H9 (cell line): ENCODE results near the gene ZNF784. TPM values are rescaled to one million over a fixed set of nuclear protein-coding genes. Genes with fewer than 3 reads are reported as not detected.
A peak's percentile ranks its signal among the peaks of the same experiment; 100 is the strongest.

ENCODE experiments used
- DNase-seq: peaks from one replicate; pipeline ENCODE4 v3.0.0-alpha.2; 2017
- H2AFZ ChIP-seq: one replicate; pipeline ENCODE4 v1.6.1; 2013; ENCODE audit warnings: mild to moderate bottlenecking, low read length, control low read depth, moderate library complexity
- H2AK5ac ChIP-seq: 2 replicates; pipeline ENCODE4 v1.6.1; 2013; ENCODE audit warnings: low read length, control low read depth, mixed read lengths; ENCODE audit not compliant: insufficient read length
- H2BK120ac ChIP-seq: one replicate; pipeline ENCODE4 v1.6.1; 2013; ENCODE audit warnings: low read depth, mild to moderate bottlenecking, low read length, control low read depth, inconsistent platforms; ENCODE audit not compliant: poor library complexity, severe bottlenecking
- H2BK12ac ChIP-seq: 2 replicates; pipeline ENCODE4 v1.6.1; 2013; ENCODE audit warnings: low read length, control low read depth, mixed read lengths, low read depth; ENCODE audit not compliant: insufficient read length
- H2BK15ac ChIP-seq: 2 replicates; pipeline ENCODE4 v1.6.1; 2013; ENCODE audit warnings: low read depth, low read length, control low read depth
- H2BK20ac ChIP-seq: one replicate; pipeline ENCODE4 v1.6.1; 2013; ENCODE audit warnings: low read depth, mild to moderate bottlenecking, low read length, control low read depth, inconsistent platforms; ENCODE audit not compliant: poor library complexity, severe bottlenecking
- H2BK5ac ChIP-seq: 2 replicates; pipeline ENCODE4 v1.6.1; 2013; ENCODE audit warnings: low read length, control low read depth, mixed read lengths; ENCODE audit not compliant: insufficient read length
- H3K14ac ChIP-seq: 2 replicates; pipeline ENCODE4 v1.6.1; 2013; ENCODE audit warnings: low read length, control low read depth; ENCODE audit not compliant: insufficient read depth
- H3K18ac ChIP-seq: 2 replicates; pipeline ENCODE4 v1.6.1; 2013; ENCODE audit warnings: low read depth, mild to moderate bottlenecking, mixed read lengths, low read length, control low read depth; ENCODE audit not compliant: insufficient read length
- H3K23ac ChIP-seq: 2 replicates; pipeline ENCODE4 v1.6.1; 2013; ENCODE audit warnings: low read length, control low read depth, mixed read lengths, low read depth; ENCODE audit not compliant: insufficient read length
- H3K23me2 ChIP-seq: 2 replicates; pipeline ENCODE4 v1.6.1; 2013; ENCODE audit warnings: low read depth, mild to moderate bottlenecking, mixed read lengths, low read length, control low read depth; ENCODE audit not compliant: insufficient read length, poor library complexity, severe bottlenecking
- H3K27ac ChIP-seq: 2 replicates; pipeline ENCODE4 v1.5.1; 2013; ENCODE audit warnings: low read length, control low read depth, mixed read lengths, low read depth; ENCODE audit not compliant: insufficient read length
- H3K27me3 ChIP-seq: 2 replicates; pipeline ENCODE4 v1.6.1; 2013; ENCODE audit warnings: low read length, control low read depth, inconsistent platforms; ENCODE audit not compliant: insufficient read depth
- H3K4ac ChIP-seq: 2 replicates; pipeline ENCODE4 v1.6.1; 2013; ENCODE audit warnings: low read depth, mild to moderate bottlenecking, control low read depth, inconsistent platforms, low read length, moderate library complexity
- H3K4me1 ChIP-seq: 2 replicates; pipeline ENCODE4 v1.6.1; 2013; ENCODE audit warnings: low read length, control low read depth, inconsistent platforms; ENCODE audit not compliant: insufficient read depth
- H3K4me2 ChIP-seq: 2 replicates; pipeline ENCODE4 v1.6.1; 2013; ENCODE audit warnings: low read length, control low read depth, mixed read lengths; ENCODE audit not compliant: insufficient read length, insufficient read depth
- H3K56ac ChIP-seq: 2 replicates; pipeline ENCODE4 v1.6.1; 2013; ENCODE audit warnings: low read depth, mild to moderate bottlenecking, mixed read lengths, low read length, control low read depth; ENCODE audit not compliant: insufficient read length
- H3K79me1 ChIP-seq: 2 replicates; pipeline ENCODE4 v1.6.1; 2013; ENCODE audit warnings: low read depth, mild to moderate bottlenecking, moderate library complexity, low read length, control low read depth, inconsistent platforms; ENCODE audit not compliant: insufficient read depth, poor library complexity, severe bottlenecking
- H3K79me2 ChIP-seq: 2 replicates; pipeline ENCODE4 v1.6.1; 2013; ENCODE audit warnings: low read length, control low read depth, inconsistent platforms; ENCODE audit not compliant: insufficient read depth
- H3K9ac ChIP-seq: 2 replicates; pipeline ENCODE4 v1.6.1; 2013; ENCODE audit warnings: low read length, control low read depth, mixed read lengths; ENCODE audit not compliant: insufficient read length; ENCODE audit errors: extremely low read depth
- H3K9me3 ChIP-seq: one replicate; pipeline ENCODE4 v1.6.1; 2013; ENCODE audit warnings: low read depth, low read length, inconsistent platforms; ENCODE audit not compliant: control insufficient read depth
- H3T11ph ChIP-seq: one replicate; pipeline ENCODE4 v1.6.1; 2013; ENCODE audit warnings: mild to moderate bottlenecking, low read length, control low read depth, inconsistent platforms
- H4K20me1 ChIP-seq: one replicate; pipeline ENCODE4 v1.6.1; 2013; ENCODE audit not compliant: control insufficient read depth, insufficient read length, insufficient read depth
- H4K5ac ChIP-seq: 2 replicates; pipeline ENCODE4 v1.6.1; 2013; ENCODE audit warnings: low read depth, mild to moderate bottlenecking, mixed read lengths, low read length, control low read depth; ENCODE audit not compliant: insufficient read length
- H4K8ac ChIP-seq: replicated peaks from 2 replicates; pipeline ENCODE4 v1.6.1; 2013; ENCODE audit warnings: low read length, control low read depth, mixed read lengths, low read depth; ENCODE audit not compliant: insufficient read length
- H4K91ac ChIP-seq: 2 replicates; pipeline ENCODE4 v1.6.1; 2013; ENCODE audit warnings: low read depth, mild to moderate bottlenecking, moderate library complexity, mixed read lengths, low read length, control low read depth; ENCODE audit not compliant: insufficient read length
- H3K27ac Mint-ChIP-seq, 3 experiments: 2 replicates in 2 of 3; 3 replicates in 1 of 3; pipeline ENCODE4 v1.8.0; 2020 to 2021; ENCODE audit warnings: mixed read lengths in 3 of 3, mild to moderate bottlenecking in 1 of 3, moderate library complexity in 1 of 3
- H3K27me3 Mint-ChIP-seq: 2 replicates; pipeline ENCODE4 v1.8.0; 2021; ENCODE audit warnings: low read depth, mild to moderate bottlenecking, moderate library complexity, mixed read lengths
- H3K36me3 Mint-ChIP-seq, 3 experiments: 2 replicates in 2 of 3; 3 replicates in 1 of 3; pipeline ENCODE4 v1.8.0; 2020 to 2021; ENCODE audit warnings: low read depth in 3 of 3, mixed read lengths in 3 of 3; ENCODE audit not compliant: insufficient read depth in 1 of 3
- H3K4me1 Mint-ChIP-seq, 2 experiments: 2 replicates each; pipeline ENCODE4 v1.8.0; 2020; ENCODE audit warnings: mixed read lengths in 2 of 2
- H3K4me3 Mint-ChIP-seq, 2 experiments: 2 replicates in 1 of 2; 3 replicates in 1 of 2; pipeline ENCODE4 v1.8.0; 2020 to 2021; ENCODE audit warnings: mild to moderate bottlenecking in 2 of 2, mixed read lengths in 2 of 2, moderate library complexity in 1 of 2
- H3K9me3 Mint-ChIP-seq, 2 experiments: 2 replicates in 1 of 2; 3 replicates in 1 of 2; pipeline ENCODE4 v1.8.0; 2020; ENCODE audit warnings: mild to moderate bottlenecking in 2 of 2, mixed read lengths in 2 of 2, moderate library complexity in 1 of 2
- WGBS: extraction: QIAGEN DNeasy Blood & Tissue Kit; methylation state at CpG from one replicate; pipeline ENCODE4 v1.1.7; 2013; ENCODE audit warnings: missing lambda C conversion rate, low lambda C conversion rate, mixed read lengths; ENCODE audit not compliant: insufficient read length; ENCODE audit errors: extremely low coverage; 5-methylcytosine and 5-hydroxymethylcytosine counted together
- total RNA-seq: library from RNA; stranded (reverse); gene quantifications from 2 replicates; pipeline ENCODE4 v1.2.1, GENCODE V29; 2021
- TF ChIP-seq, protein P1 (sequence below): fragments of 200-600 bp; sonication (generic); conservative IDR thresholded peaks from 3 replicates; pipeline ENCODE4 v1.8.0; 2021; ENCODE audit warnings: antibody characterized with exemption, mild to moderate bottlenecking

The ZNF784 gene
- total RNA-seq, 1 experiment from 2014 or later, result 10.7 TPM

DNA sequence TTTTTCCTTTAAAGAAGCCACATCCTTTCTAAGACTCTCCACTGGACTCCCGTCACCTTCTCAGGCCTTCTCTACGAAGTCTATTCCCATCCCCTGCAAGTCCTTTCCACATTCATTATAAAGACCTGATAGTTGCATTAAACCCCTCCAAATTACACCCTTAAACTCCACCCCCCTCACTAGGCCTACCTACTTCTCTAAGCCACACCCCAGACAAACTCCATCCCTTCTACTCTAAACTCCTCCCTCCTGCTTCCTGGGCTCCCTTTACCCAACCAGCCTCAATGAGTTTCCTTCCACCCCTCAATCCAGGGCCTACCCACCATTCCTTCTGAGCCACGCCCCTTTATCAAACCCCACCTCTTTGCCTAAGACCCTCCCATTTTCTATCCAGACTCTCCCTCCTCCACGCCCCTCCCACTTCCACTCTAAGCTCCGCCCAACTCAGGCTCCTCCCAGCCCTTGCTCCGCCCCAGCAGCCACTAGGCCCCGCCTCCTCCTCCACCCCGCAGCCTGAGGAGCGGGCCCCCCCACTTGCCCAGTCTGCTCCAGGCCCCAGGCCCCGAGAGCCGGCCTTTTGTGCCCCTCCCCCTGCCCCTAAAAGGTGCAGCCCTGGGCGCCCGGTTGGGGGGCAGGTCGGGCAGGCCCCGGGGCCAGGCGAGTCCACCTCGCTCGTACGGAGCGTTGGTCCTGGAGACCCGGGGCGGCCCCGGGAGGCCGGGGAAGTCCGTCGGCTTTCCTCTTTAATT, 25.5 kb downstream of the ZNF784 start:
- Histone ChIP-seq H4K5ac (no peak overlapping the region), H3K14ac (no peak overlapping the region), H3K4me2 (peak overlapping the region; percentile 51), H2AK5ac (no peak overlapping the region), H2BK120ac (no peak overlapping the region), H2BK15ac (no peak overlapping the region), H2BK12ac (no peak overlapping the region), H3K79me2 (no peaks in the 10 kb centered on the region), H3K9ac (no peak overlapping the region), H3K27ac (no peak overlapping the region), H2AFZ (no peak overlapping the region), H3K4ac (no peak overlapping the region), H3K23ac (no peak overlapping the region), H2BK20ac (no peak overlapping the region), H3K4me1 (peaks cover 2% of the 10 kb centered on the region; the same call in 1 of the 2 replicates), H3K27me3 (no peaks in the 10 kb centered on the region), H4K8ac (no peak overlapping the region), H3K56ac (no peak overlapping the region), H4K20me1 (no peaks in the 10 kb centered on the region), H3K23me2 (no peaks in the 10 kb centered on the region), H2BK5ac (no peak overlapping the region), H3K9me3 (no peaks in the 10 kb centered on the region), H4K91ac (no peak overlapping the region), H3K79me1 (no peaks in the 10 kb centered on the region), H3K18ac (peak overlapping the region; percentile 74), H3T11ph (no peak overlapping the region)
- no CpG with 5 or more reads among the region's 26 CpGs for WGBS
- Mint-ChIP-seq H3K4me1 (peaks cover 25 to 35% of the 10 kb centered on the region in 2 experiments), H3K9me3 (peaks cover 2 to 4% of the 10 kb centered on the region in 2 experiments; a peak in 2 of 5 replicates), H3K27ac (peak overlapping the region; percentile 100; a peak in 6 of 7 replicates), H3K36me3 (peaks cover 25 to 32% (median 29%) of the 10 kb centered on the region in 3 experiments; a peak in 6 of 7 replicates), H3K27me3 (no peaks in the 10 kb centered on the region), H3K4me3 (peak overlapping the region; percentile 95 to 96)
- DNase-seq, result peak; percentile 98
- TF ChIP-seq, protein P1, sequence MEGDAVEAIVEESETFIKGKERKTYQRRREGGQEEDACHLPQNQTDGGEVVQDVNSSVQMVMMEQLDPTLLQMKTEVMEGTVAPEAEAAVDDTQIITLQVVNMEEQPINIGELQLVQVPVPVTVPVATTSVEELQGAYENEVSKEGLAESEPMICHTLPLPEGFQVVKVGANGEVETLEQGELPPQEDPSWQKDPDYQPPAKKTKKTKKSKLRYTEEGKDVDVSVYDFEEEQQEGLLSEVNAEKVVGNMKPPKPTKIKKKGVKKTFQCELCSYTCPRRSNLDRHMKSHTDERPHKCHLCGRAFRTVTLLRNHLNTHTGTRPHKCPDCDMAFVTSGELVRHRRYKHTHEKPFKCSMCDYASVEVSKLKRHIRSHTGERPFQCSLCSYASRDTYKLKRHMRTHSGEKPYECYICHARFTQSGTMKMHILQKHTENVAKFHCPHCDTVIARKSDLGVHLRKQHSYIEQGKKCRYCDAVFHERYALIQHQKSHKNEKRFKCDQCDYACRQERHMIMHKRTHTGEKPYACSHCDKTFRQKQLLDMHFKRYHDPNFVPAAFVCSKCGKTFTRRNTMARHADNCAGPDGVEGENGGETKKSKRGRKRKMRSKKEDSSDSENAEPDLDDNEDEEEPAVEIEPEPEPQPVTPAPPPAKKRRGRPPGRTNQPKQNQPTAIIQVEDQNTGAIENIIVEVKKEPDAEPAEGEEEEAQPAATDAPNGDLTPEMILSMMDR, result no peak
